ENCODE results near the gene BCOR.

- TF ChIP-seq CTCF (IDR thresholded peaks at IDR 0.05): no peak
- TF ChIP-seq POLR2A (IDR thresholded peaks at IDR 0.05): no peak
Observed at GRCh38 chrX:40061005-40061404, 36.8 kb downstream of the BCOR start.
